ENCODE data around the gene GOPC. TPM values are rescaled to one million over a fixed set of nuclear protein-coding genes. Genes with fewer than 3 reads are reported as not detected.

The GOPC gene
- total RNA-seq, 1 experiment from 2014 or later: 18.7 TPM

- TF ChIP-seq ZNF425 (CRISPR knock-in tag; conservative IDR thresholded peaks at IDR 0.05): no peak
- no peak for TF ChIP-seq ZNF121 (CRISPR knock-in tag; IDR thresholded peaks at IDR 0.05)
- TF ChIP-seq JAZF1 (CRISPR knock-in tag; IDR thresholded peaks at IDR 0.05): no peak
These were observed 67.3 kb downstream of the GOPC start (continued) for GRCh38 chr6:117534974-117535373.

- TF ChIP-seq RELA (CRISPR knock-in tag; IDR thresholded peaks at IDR 0.05; ENCODE audit: borderline replicate concordance): no peak
- TF ChIP-seq PRDM15 (CRISPR knock-in tag; IDR thresholded peaks at IDR 0.05): no peak
- TF ChIP-seq FOXP4 (CRISPR knock-in tag; IDR thresholded peaks at IDR 0.05): no peak
- no peak for TF ChIP-seq KAT7 (CRISPR knock-in tag; IDR thresholded peaks at IDR 0.05; ENCODE audit: borderline replicate concordance)
- TF ChIP-seq ATF3 (CRISPR knock-in tag; conservative IDR thresholded peaks at IDR 0.05): no peak
- TF ChIP-seq E2F5 (CRISPR knock-in tag; IDR thresholded peaks at IDR 0.05): no peak
- no peak for TF ChIP-seq NR3C1 (CRISPR knock-in tag; conservative IDR thresholded peaks at IDR 0.05; ENCODE audit: low read depth)
- no peak for TF ChIP-seq ZNF512 (CRISPR knock-in tag; IDR thresholded peaks at IDR 0.05; ENCODE audit: borderline replicate concordance)
- ATAC-seq: no peak
These were observed 68.5 kb downstream of the GOPC start for GRCh38 chr6:117533775-117534174.

More at GRCh38 chr6:117533775-117534174, 68.5 kb downstream of the GOPC start:
- CTCF ChIA-PET: no interaction called here
- no peak for DNase-seq (ENCODE audit: low spot score)
- H3K9me3 Mint-ChIP-seq: no peaks in the 10 kb centered on the region
- H3K27ac Mint-ChIP-seq: no peak overlapping the region
- no peaks in the 10 kb centered on the region for H3K27me3 Mint-ChIP-seq (ENCODE audit: low read depth)
- POLR2A ChIA-PET: no interaction called here
- no peak overlapping the region for H3K4me3 Mint-ChIP-seq
- H3K4me1 Mint-ChIP-seq: peaks cover 5% of the 10 kb centered on the region; the same call in 1 of the 2 replicates
- H3K36me3 Mint-ChIP-seq: peaks cover under 1% of the 10 kb centered on the region
